CD4-positive, alpha-beta T cell treated with Interleukin-1 beta for 1 hour (primary cell): Measurements from ENCODE around the gene LCMT2.
"Not testable (repeated sequence)": the region's sequence is repeated elsewhere in the genome, so short reads cannot be mapped to it uniquely, and the experiment has no call there.

ENCODE experiments used
- DNase-seq, 2 donors: peaks; one replicate each; pipeline ENCODE4 v3.0.0-alpha.2; 2020 to 2022

Gene LCMT2

DNA sequence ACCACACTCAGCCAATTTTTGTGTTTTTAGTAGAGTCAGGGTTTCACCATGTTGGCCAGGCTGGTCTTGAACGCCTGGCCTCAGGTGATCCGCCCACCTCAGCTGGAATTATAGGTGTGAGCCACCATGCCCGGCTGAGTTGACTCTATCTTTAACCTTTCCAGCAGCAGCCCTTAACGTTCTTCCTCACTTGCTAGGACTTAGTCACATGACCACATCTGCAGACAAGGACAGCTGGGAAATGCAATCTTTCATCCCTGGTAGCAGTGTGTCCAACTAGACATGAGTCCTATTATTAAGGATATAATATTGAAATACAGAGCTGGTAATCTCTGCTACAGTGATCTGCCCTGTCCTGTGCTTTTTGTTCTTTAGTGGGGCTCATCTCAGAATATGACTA lies 18.0 kb downstream of the LCMT2 start:
- no peak for DNase-seq

DNA sequence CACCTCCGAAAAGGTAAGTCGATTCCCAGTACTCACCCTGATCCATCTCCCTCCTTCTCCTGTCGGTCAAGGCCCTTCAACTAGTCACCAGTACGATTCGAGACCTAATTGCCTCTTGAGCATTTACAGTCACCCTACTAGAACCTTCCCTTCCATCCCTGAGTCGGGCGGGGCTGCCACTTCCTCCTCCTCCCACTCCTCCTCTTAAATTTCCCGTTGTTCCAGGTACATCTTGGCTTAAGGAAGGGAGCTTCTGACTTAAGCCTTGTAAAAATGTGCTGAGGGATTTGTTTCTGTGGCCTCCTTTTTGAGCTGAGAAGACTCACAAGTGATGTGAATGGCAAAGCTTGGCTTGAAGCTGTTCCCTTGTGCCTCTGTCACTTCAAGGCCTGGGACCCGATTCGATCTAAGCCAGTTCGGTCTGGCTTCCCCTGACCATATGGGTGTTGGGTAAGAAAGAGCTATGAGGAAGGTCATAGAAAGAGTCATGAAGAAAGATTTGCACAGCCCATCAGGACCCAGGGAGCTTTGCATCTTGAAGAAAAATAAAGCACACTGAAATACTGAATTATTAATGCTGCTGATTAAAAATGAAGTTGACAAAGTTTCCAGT lies 28.1 kb downstream of the LCMT2 start, which contains the start of gene TGM7:
TGM7 (minus strand) TSS at position 51 of the 613 bp plus-strand sequence.
- no peak for DNase-seq

DNA sequence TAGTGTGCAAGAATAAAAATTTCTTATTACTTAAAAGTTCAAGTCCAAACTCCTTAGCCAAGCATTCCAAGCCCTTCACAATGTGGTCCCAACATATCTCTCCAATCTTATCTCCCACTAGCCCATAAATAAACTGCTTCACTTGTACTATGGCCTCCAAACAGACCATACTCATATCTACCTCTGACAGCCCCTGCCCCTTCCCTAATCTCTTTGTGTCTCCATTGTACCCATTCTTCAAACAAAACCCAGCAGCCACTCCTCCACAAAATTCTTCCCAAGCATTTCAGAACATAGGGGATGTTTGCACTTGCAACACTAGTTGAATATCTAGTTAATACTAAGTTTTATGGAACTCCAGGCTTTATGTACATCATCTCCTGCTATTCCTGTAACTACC lies 30.5 kb downstream of the LCMT2 start:
- DNase-seq, result no peak

DNA sequence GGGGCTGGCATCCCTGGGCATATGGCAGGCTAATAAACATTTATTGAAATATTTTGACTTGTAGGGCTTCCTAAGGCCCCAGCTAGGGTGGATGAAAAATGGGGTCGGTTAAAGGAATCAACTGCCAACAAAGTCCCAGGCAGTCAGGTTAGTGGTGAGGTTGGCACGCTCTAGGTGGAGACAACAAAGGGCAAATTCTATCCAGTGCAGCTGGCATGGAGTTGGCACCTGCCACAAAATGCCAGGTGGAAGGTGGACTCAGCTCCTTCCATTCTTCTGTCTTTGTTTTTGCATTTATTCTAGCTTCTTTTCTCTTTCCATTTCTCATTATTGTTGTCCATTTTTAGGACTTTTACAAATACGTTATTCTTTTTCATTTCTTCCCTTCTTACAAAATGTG lies 31.0 kb downstream of the LCMT2 start:
- DNase-seq, result no peak

DNA sequence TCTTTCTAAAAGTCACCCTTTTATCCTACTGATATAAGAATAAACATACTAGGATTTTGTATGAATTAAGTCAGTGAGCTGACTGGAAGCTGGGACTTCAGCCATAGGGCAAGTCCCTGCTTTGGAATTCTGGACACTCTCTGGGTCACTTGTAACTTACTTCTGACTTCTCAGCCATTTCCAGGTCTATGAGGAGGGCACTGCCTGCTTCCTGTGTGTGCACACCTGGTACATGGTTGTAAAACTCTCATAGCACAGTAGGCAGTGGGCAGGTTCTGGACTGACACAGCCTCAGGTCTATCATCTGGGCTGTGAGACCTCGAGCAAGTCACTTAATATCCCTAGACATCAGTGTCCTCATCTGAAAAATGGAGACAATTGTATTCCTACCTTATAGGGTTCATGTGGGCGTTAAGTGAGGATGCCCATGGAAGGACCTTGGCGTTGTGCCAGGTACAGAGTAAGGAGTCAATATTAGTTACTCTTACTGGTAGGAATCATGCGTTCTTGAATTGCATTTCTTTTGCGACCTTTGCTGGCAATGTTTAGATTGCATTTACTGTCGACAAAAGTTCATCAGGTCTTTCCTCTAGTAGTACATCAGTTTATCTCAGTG lies 36.2 kb downstream of the LCMT2 start:
- no peak for DNase-seq

DNA sequence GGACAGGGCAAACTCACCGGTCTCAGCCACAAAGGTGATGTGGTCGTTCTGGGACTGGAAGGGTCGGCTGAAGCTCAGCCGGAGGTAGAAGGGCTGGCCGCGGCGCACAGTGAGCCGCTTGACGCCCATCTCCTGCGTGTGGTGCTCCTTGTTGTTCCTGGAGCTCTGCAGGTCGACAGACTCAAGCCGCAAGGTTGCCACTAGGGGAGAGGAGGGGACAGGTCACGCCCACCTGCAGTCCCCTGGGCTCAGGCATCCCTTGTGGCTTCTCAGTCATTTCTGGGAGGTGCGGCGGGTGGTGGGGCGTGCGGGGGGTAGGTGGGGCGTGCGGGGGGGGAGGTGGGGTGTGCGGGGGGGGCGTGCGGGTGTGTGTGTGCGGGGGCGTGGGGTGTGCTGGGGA lies 36.9 kb downstream of the LCMT2 start:
- DNase-seq, result peak in 1 of 2 donors; percentile 6

DNA sequence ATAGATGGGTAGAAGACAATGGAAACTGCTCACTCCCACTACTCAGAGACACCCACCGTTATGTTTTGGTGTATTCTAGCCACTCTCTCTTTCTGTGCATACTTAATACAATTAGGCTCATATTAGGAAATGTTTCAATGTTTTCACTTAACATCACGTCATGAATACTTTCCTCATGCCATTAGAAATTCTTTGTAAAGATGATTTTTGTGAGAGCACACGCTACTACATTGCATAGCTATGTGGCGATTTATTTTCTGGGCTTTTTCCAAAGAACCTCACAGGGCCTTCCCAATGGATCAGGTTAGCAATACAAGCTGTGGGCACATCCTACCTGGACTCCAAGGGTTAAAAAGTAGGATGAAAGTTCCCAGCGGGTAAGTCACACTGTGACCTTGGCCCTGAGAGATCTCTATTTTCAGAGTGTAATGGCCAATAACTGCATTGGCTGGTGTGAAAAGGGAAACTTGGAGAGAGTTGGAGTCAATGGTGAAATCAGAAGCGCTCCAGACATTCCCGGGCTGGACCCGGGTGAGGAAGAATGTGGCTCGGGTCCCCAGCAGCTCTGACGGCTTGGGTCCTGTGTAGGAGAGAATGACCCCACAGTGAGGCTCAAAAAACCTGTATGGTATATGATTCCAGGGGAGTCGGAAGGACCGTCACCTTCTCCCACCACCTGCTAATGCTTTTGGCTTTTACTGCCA lies 37.8 kb downstream of the LCMT2 start:
- no peak for DNase-seq

DNA sequence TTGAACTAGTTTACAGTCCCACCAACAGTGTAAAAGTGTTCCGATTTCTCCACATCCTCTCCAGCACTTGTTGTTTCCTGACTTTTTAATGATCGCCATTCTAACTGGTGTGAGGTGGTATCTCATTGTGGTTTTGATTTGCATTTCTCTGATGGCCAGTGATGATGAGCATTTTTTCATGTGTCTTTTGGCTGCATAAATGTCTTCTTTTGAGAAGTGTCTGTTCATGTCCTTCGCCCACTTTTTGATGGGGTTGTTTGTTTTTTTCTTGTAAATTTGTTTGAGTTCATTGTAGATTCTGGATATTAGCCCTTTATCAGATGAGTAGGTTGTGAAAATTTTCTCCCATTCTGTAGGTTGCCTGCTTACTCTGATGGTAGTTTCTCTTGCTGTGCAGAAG lies 40.7 kb downstream of the LCMT2 start:
- not testable (repeated sequence) for DNase-seq

DNA sequence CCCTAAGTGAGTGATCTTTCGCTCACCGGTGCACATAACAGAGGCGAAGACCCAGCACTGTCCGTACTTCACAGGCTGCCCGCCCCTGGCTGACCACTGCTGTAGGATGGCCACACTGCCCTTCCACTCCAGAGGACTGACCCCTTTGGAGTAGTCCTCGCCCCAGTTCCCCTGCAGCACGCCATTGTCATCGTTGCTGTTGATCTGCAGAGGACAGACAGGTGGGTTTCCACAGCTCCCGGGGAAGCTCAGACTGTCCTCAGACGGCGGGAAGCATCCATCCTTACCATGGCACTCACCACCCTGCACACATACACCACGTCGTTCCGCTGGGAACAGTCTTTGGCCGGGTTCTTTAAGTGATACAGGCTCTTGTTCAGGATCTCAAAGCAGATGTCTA lies 43.1 kb downstream of the LCMT2 start:
- no peak for DNase-seq

DNA sequence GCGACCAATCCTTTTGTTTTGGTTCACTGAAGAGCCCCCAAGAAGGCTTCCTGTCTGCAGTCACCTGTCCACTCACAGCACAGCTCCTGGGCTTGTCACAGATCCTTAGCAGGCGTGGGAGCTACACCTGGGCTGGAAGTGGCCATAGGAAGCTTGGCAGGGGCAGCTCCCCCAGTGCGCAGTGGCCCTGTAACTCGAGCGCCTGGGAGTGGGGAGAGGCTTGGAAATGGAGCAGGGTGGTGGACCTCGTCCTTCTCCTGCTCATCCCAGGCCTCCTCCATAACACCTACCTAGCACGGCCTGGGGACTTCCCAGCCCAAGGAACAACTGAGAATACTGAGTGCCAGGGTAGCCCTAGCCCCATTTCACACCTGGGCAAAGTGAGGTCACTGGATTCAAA lies 44.3 kb downstream of the LCMT2 start:
- DNase-seq, result no peak

DNA sequence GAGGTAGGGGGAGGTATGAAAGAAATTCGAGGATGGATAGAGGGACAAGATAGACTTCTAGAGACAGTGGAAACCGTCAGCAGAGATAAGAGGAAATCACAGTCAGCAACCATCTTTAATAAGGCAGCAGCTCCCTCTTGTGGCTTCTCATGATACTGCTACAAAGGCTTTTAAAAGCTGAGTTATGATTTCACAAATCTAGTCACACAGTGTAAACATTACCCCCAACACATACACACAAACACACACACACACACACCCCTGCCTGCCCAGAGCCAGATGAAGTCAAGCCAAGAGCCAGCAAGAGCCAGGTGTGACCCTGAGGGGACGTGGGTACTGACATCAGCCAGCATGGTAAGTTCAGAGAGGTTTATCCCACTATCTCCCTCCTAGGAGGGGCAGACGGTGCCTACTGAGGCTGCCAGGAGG lies 44.8 kb downstream of the LCMT2 start:
- peak; percentile 46 to 70 for DNase-seq

DNA sequence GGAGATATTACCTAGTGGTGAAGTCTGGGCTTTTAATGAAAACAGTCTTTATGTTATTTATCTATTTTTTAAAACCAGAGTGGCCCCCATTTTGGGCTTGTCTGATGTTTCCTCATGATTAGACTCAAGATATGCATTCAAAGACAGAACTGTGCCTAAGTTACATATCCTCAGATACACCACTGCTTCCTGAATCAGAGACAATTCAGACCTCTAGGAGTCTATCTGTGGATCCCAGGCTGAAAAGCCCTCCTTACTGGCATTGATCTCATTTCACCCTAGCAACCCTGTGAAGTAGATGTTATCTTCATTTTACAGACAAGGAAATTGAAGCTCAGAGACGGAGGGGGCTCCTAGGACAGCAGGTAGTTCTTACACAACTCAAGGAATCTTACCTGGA lies 46.8 kb downstream of the LCMT2 start:
- no peak for DNase-seq

DNA sequence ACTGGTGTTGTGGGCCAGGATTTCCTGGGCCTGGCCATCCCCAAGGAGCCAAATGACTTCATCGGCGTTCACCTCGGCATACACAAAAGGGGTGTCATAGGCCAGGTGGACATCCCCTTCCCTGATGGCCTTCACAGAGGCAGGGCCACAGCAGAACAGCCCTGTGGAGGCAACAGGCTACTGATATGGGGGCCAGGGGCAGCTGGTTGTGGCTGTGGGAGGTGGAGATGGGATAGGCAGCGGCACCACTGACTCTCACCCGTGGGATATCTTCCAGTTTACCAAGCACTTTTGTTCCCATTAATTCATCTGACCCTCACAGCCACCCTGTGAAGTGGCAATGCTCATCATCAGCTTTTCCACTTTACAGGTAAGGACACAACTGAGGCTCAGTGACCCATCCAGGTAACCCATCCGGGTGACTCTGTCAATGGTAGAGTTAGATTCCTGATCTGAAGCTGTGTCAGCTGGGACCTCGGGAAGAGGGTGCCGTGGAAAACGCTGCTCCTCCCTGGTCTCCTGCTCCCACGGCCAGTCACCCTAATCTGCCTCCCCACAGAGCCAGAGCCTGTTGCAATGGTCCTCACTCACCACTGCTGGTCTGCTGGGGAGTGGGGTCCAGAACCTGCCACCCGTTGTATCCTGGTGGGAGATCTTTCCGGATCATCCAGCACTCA lies 48.3 kb downstream of the LCMT2 start:
- DNase-seq, result no peak

DNA sequence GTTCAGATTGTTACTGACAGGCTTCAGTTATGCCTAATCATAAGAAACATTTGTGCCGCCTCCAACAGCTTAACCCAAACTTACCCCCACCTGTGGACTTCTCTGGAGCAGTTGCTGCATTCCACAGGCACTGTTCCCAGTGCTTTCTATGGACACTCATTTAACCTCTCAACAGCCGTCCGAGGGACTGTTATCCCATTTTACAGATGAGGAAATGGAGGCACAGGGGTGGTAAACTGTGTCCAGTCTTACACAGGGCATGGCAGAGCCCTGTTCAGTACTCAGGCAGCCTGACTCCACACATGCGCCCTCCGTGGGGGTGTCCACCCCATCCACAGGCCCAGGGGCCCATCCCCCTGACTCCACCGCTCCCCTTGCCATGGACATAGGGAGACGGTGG lies 49.4 kb downstream of the LCMT2 start:
- no peak for DNase-seq

DNA sequence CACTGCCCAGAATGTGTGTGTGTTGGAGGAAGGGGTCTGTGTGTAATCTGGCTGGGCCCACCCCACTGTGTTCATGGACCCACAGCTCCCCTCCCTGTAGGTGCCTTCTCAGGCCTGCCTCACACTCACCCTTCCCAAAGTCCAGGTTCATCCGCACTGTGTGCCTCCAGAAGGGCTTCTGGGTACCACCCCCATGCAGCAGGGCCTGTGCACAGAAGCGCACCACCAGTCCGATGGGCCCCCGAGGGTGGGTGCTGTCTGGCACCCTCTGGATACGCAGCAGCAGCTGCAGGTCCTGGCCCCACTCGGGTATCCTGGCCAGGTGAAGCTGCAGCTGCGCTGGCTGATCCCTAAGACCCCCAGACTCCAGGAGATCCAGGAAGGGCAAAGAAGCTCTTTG lies 50.9 kb downstream of the LCMT2 start:
- no peak for DNase-seq

DNA sequence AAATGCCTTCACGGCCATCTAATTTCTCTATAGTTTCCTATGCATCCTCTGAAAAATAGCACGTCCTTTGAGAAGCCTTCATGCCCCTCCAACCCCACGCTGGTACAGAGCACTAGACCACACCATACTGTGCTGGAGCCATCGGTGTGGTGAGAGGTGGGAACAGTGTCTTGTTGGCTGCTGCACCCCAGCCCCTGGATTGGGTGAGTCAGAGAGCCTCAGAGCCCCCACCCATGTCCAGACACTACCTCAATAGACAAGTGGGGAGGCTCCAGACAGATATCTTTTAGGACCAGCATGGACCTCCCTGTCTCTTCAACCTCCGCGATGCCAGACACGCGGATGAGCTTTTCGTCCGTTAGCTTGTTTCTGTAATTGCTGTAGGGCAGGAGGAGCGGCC lies 51.5 kb downstream of the LCMT2 start:
- no peak for DNase-seq

DNA sequence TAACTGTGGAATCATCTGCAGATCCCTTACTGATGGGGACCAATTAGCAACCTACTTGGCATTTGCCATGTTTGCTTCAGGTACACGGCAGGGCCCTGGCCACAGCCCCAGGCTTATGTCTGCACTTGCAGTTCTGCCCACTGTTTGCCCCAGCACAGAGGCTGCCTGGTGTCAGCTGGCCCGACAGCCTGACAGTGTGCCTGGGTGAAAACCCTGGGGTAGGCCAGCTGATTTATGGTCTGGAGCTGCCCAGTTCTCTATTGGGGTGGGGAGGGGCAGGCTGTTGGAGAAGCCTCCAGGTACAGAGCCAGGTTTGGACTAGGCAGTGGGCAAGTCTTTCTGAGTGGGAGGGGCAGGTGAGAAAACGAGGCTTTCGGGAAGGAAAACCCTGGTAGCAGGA lies 52.5 kb downstream of the LCMT2 start:
- DNase-seq, result no peak

DNA sequence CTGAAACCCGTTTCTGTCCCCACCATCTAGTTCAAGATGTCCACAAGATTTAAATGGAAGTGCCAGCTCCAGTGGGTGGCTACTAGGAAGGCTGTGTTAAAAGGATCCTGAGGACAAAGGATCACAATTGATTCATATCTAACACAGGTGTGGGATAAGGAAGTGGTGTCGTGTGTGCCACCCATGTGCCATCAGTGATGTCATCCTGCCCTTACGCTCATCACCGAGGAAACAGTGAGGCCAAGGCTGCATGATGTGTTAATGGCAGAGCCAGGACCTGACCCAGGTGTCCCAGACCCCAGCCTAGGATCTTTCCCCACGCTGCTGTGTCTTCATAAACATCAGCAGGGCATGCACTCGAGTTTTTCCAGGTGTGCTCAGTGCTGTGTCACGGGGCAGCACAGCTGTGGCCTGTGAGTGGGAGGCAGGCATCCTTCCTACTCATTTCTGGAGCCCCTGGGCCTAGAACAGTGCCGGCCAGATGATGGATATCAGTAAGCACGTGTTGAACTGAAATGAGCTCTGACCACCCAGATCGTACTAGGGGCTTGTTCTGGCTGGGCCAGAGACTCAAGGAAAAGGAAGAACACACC lies 53.0 kb downstream of the LCMT2 start:
- DNase-seq, result no peak

DNA sequence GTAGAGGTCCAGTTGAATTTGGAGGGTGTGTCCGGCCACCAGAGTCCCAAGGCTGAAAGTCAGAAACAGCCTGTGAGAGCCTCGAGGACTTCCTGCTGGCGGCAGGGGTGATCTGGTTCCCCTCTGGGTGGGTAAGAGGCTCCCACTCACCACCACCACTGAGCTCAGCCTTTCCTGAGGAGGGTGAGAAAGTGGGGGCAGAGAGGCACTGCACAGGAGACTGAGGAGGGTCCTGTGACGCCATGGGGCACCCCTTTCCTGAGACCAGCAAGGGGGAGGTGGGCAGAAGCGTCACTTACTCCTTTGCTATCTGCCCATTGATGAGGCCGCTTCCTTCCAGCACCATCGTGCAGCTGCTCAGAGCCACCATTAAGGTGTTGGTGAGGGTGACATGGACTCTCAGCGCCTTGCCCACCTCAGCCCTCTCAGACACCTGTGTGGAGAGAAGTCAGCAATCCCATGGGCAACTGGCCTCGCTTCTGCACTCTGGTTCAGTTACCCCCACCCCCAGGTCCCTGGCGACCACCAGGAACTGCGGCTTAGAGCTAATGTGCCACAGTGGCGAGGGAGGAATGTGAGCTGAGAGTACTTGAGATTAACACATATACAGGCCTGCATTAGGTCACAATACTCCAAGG lies 53.7 kb downstream of the LCMT2 start:
- no peak for DNase-seq

DNA sequence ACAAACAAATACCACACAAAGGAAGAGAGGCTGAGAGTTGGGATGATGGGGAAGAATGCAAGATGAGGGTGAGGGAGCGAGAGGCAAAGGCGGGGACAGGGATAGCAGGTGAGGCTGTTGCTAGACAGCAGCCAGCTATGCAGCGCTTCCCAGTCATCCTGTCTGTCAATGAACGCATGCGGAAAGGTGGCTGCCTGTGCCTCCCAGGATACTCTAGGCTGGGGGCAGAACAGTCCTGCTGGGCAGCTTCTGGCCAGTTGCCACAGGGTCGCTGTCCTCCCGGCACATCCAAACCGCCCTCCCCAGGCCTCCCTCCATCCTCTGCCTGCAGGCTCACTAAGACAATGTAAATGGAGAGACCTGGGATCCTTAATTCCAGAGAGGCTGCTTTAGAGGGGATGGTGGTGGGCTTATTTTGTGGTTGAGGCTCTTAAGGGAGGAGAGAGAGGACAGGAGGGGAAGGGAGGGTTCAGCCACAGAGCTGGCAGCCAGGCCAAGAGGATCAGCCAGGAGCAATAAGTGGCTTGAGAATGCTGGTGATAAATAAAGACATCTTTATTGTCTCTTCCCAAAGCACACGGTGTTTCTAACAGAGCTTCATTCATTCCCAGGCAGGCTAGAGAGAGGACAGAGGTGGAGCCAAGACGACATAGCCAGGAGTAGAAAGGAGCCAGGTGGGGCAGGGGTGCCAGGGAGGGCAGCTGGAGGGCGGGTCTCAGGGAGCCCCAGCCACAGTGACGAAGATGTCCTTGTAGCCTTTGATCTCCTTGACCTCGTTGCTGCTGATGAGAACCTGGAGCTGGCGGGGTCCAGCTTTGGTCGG lies 54.4 kb downstream of the LCMT2 start:
- no peak for DNase-seq

DNA sequence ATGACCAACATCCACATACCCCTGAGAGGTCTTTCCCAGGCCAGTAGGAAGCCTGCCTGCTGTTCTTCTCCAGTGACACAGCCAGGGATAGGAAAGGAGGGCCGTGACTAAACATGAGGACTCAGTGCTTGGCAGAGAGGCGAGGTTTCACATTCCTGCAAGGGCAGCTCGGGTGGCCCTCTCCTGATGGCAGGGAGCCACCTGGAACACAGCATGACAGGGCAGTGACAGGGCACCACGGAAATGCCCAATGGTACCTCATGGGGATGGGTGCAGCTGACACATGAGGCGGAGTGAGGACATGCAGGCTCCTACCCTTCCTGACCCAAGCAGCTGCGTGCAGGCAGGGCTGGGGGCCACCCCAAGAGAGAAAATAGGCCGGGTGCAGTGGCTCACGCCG lies 56.2 kb downstream of the LCMT2 start:
- no peak for DNase-seq
